NCI-H2227 treated with DMSO at 0.1 percent for 48 hours (cell line): ENCODE data around the gene PDHX.

ENCODE experiments used
- DNase-seq: peaks from one replicate; lab custom pipeline; 2025; lab: John Stamatoyannopoulos, UW

Gene PDHX

GRCh38 chr11:34994854-34995253 is 78.4 kb downstream of the PDHX start:
- DNase-seq = no peak

- no peak for DNase-seq
Observed at GRCh38 chr11:34996958-34997357, 80.5 kb downstream of the PDHX start.

- DNase-seq = peak; percentile 7
Observed at GRCh38 chr11:34997952-34998528, 81.6 kb downstream of the PDHX start.

- no peak for DNase-seq
Observed at GRCh38 chr11:34999453-34999852, 83.0 kb downstream of the PDHX start.

GRCh38 chr11:35003186-35003585 is 86.8 kb downstream of the PDHX start:
- DNase-seq = no peak

- DNase-seq = no peak
Observed at GRCh38 chr11:35003658-35004057, 87.2 kb downstream of the PDHX start.

- DNase-seq = no peak
Observed at GRCh38 chr11:35005141-35005780, 88.8 kb downstream of the PDHX start.

GRCh38 chr11:35006389-35007128 is 90.1 kb downstream of the PDHX start:
- DNase-seq = no peak

GRCh38 chr11:35007277-35007676 is 90.9 kb downstream of the PDHX start:
- no peak for DNase-seq

- DNase-seq = peak; percentile 49
Observed at GRCh38 chr11:35009191-35009943, 92.9 kb downstream of the PDHX start.

- DNase-seq = no peak
Observed at GRCh38 chr11:35009944-35010342, 93.5 kb downstream of the PDHX start.

GRCh38 chr11:35010654-35011053 is 94.2 kb downstream of the PDHX start:
- DNase-seq = no peak

GRCh38 chr11:35011389-35011788 is 95.0 kb downstream of the PDHX start:
- DNase-seq = no peak

GRCh38 chr11:35011944-35012343 is 95.5 kb downstream of the PDHX start:
- DNase-seq = no peak

GRCh38 chr11:35012467-35013191 is 96.2 kb downstream of the PDHX start:
- no peak for DNase-seq

- DNase-seq = no peak
Observed at GRCh38 chr11:35013514-35014233, 97.3 kb downstream of the PDHX start.

GRCh38 chr11:35014346-35014745 is 97.9 kb downstream of the PDHX start:
- DNase-seq = no peak

- no peak for DNase-seq
Observed at GRCh38 chr11:35015621-35016387, 99.4 kb downstream of the PDHX start.

- DNase-seq = no peak
Observed at GRCh38 chr11:35016916-35017315, 100.5 kb downstream of the PDHX start.

- no peak for DNase-seq
Observed at GRCh38 chr11:35017528-35018342, 101.3 kb downstream of the PDHX start.
